EH (cell line): ENCODE measurements around the gene GRHL1.

Source experiments
- DNase-seq: peaks from one replicate; pipeline ENCODE4 v3.0.0-alpha.2; 2015; ENCODE audit warnings: low read depth

Gene GRHL1

GRCh38 chr2:9971890-9972289 lies 20.4 kb downstream of the GRHL1 start:
- DNase-seq, result no peak

GRCh38 chr2:9972621-9973479 lies 21.4 kb downstream of the GRHL1 start:
- DNase-seq, result peak; percentile 70

GRCh38 chr2:9973690-9974089 lies 22.2 kb downstream of the GRHL1 start:
- DNase-seq, result peak; percentile 61

- no peak for DNase-seq
Measured at GRCh38 chr2:9974343-9974742, 22.9 kb downstream of the GRHL1 start.

GRCh38 chr2:9975328-9975727 lies 23.8 kb downstream of the GRHL1 start:
- peak; percentile 64 for DNase-seq

- peak; percentile 97 for DNase-seq
Measured at GRCh38 chr2:9975805-9976447, 24.4 kb downstream of the GRHL1 start.

- DNase-seq, result no peak
Measured at GRCh38 chr2:9979977-9980376, 28.5 kb downstream of the GRHL1 start.

GRCh38 chr2:9980520-9980919 lies 29.0 kb downstream of the GRHL1 start:
- peak; percentile 87 for DNase-seq

- DNase-seq, result peak; percentile 46
Measured at GRCh38 chr2:9981655-9982054, 30.2 kb downstream of the GRHL1 start.

GRCh38 chr2:9982248-9982647 lies 30.8 kb downstream of the GRHL1 start:
- peak; percentile 94 for DNase-seq

GRCh38 chr2:9982891-9983290 lies 31.4 kb downstream of the GRHL1 start:
- no peak for DNase-seq

GRCh38 chr2:9983401-9984216 lies 32.1 kb downstream of the GRHL1 start:
- peak; percentile 68 for DNase-seq

GRCh38 chr2:9984217-9984739 lies 32.8 kb downstream of the GRHL1 start:
- DNase-seq, result peak; percentile 72

GRCh38 chr2:9984871-9985480 lies 33.5 kb downstream of the GRHL1 start:
- DNase-seq, result peak; percentile 90

- DNase-seq, result no peak
Measured at GRCh38 chr2:9985531-9986328, 34.2 kb downstream of the GRHL1 start.

GRCh38 chr2:9988320-9988719 lies 36.8 kb downstream of the GRHL1 start:
- no peak for DNase-seq

- DNase-seq, result no peak
Measured at GRCh38 chr2:9990736-9991135, 39.2 kb downstream of the GRHL1 start.

- DNase-seq, result no peak
Measured at GRCh38 chr2:9991221-9991620, 39.7 kb downstream of the GRHL1 start.

- DNase-seq, result no peak
Measured at GRCh38 chr2:9991829-9992273, 40.4 kb downstream of the GRHL1 start.

- no peak for DNase-seq
Measured at GRCh38 chr2:9992427-9993187, 41.1 kb downstream of the GRHL1 start.
